Trophoblast cell (in vitro differentiated cells and primary cell): ENCODE data around the gene AARS2.

Source experiments
- DNase-seq, 2 donors: peaks; one replicate each; pipeline ENCODE4 v3.0.0-alpha.2; 2016
- H2AFZ ChIP-seq: 2 replicates; pipeline ENCODE4 v1.6.1; 2013; ENCODE audit warnings: low read length, moderate library complexity, mild to moderate bottlenecking; ENCODE audit not compliant: insufficient read depth, poor library complexity
- H2AK5ac ChIP-seq: 2 replicates; pipeline ENCODE4 v1.6.1; 2013; ENCODE audit warnings: mild to moderate bottlenecking, low read length
- H2BK120ac ChIP-seq: 2 replicates; pipeline ENCODE4 v1.6.1; 2013; ENCODE audit warnings: low read length, mild to moderate bottlenecking, moderate library complexity; ENCODE audit not compliant: insufficient read depth, poor library complexity
- H2BK12ac ChIP-seq: 2 replicates; pipeline ENCODE4 v1.6.1; 2013; ENCODE audit warnings: mild to moderate bottlenecking, low read length, moderate library complexity
- H2BK5ac ChIP-seq: 2 replicates; pipeline ENCODE4 v1.6.1; 2013; ENCODE audit warnings: low read length, low read depth, moderate library complexity, mild to moderate bottlenecking; ENCODE audit not compliant: poor library complexity
- H3K14ac ChIP-seq: 2 replicates; pipeline ENCODE4 v1.6.1; 2013; ENCODE audit warnings: mild to moderate bottlenecking, low read length
- H3K18ac ChIP-seq: 2 replicates; pipeline ENCODE4 v1.6.1; 2013; ENCODE audit warnings: mild to moderate bottlenecking, low read length
- H3K23ac ChIP-seq: 2 replicates; pipeline ENCODE4 v1.6.1; 2013; ENCODE audit warnings: low read length
- H3K27ac ChIP-seq: 2 replicates; pipeline ENCODE4 v1.5.1; 2013; ENCODE audit warnings: low read depth, mild to moderate bottlenecking, inconsistent platforms, low read length, moderate library complexity
- H3K27me3 ChIP-seq: 2 replicates; pipeline ENCODE4 v1.6.1; 2013; ENCODE audit warnings: inconsistent platforms, mild to moderate bottlenecking, low read length, moderate library complexity; ENCODE audit not compliant: insufficient read depth
- H3K36me3 ChIP-seq, 2 experiments: 1 replicate in 1 of 2; 2 replicates in 1 of 2; pipeline ENCODE4 v1.6.1; 2013; ENCODE audit warnings: low read length in 2 of 2, mild to moderate bottlenecking in 2 of 2, moderate library complexity in 1 of 2; ENCODE audit not compliant: insufficient read depth in 2 of 2, control insufficient read depth in 1 of 2
- H3K4ac ChIP-seq: 2 replicates; pipeline ENCODE4 v1.6.1; 2013; ENCODE audit warnings: low read depth, mild to moderate bottlenecking, low read length, moderate library complexity
- H3K4me1 ChIP-seq, 2 experiments: 1 replicate in 1 of 2; 2 replicates in 1 of 2; pipeline ENCODE4 v1.6.1; 2013; ENCODE audit warnings: low read length in 2 of 2, mild to moderate bottlenecking in 2 of 2, moderate library complexity in 1 of 2; ENCODE audit not compliant: insufficient read depth in 2 of 2, control insufficient read depth in 1 of 2
- H3K4me2 ChIP-seq: 2 replicates; pipeline ENCODE4 v1.6.1; 2013; ENCODE audit warnings: inconsistent platforms, mild to moderate bottlenecking, low read length, moderate library complexity
- H3K4me3 ChIP-seq: 2 replicates; pipeline ENCODE4 v1.5.1; 2013; ENCODE audit warnings: mild to moderate bottlenecking, low read depth, low read length, inconsistent platforms
- H3K79me1 ChIP-seq: one replicate; pipeline ENCODE4 v1.6.1; 2013; ENCODE audit warnings: low read length
- H3K79me2 ChIP-seq: 2 replicates; pipeline ENCODE4 v1.6.1; 2013; ENCODE audit warnings: low read length, mild to moderate bottlenecking; ENCODE audit not compliant: control insufficient read depth, insufficient read depth, poor library complexity
- H3K9ac ChIP-seq: 2 replicates; pipeline ENCODE4 v1.6.1; 2013; ENCODE audit warnings: mild to moderate bottlenecking, low read length
- H3K9me3 ChIP-seq: 2 replicates; pipeline ENCODE4 v1.6.1; 2013; ENCODE audit warnings: low read depth, mild to moderate bottlenecking, control low read depth, inconsistent platforms, low read length; ENCODE audit not compliant: insufficient read depth
- H4K12ac ChIP-seq: 2 replicates; pipeline ENCODE4 v1.6.1; 2013; ENCODE audit warnings: low read depth, mild to moderate bottlenecking, low read length, moderate library complexity
- H4K8ac ChIP-seq: 2 replicates; pipeline ENCODE4 v1.6.1; 2013; ENCODE audit warnings: low read depth, mild to moderate bottlenecking, low read length, moderate library complexity
- H4K91ac ChIP-seq: one replicate; pipeline ENCODE4 v1.6.1; 2013; ENCODE audit warnings: low read depth, mild to moderate bottlenecking, low read length, moderate library complexity
- WGBS: extraction: QIAGEN DNeasy Blood & Tissue Kit; methylation state at CpG from one replicate; pipeline ENCODE4 v1.1.7; 2013; ENCODE audit warnings: missing lambda C conversion rate; ENCODE audit not compliant: insufficient read length, insufficient coverage; ENCODE audit errors: extremely low coverage; 5-methylcytosine and 5-hydroxymethylcytosine counted together

AARS2 gene

DNA sequence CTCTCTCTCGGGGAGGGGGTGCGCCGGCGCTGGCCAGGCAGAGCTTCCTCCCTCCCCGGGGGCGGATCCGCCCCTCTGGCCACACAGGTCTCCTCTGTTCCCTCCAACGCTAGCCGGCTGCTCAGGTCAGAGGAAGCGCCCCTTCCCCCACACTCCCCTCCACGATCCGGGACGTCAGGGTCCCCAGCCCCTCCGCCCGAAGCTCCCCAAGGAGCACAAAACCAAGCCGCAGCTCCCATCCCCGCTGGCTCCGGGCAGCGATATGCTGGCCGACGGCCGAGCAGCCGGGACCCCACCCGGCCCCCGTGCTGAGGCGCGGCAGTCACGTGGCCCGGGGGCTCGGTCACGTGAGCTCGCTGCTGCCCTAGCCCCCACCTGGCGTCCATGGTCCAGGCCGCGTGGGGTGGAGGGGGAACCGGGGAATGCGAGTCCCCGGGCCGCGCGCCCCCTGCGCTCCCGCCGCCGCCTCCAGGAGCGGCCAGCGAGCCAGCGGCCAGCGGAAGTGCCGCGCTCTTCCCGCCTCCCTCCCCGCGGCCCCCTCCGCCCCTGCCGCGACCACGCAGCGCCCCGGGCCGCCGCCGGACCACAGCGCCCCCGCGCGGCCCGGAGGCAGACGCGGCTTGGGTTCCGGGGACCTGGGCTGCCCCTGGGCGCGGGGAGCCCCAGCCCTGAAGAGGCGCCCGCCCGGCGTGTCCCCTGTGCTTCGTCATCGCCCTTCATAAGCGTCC lies 56.0 kb downstream of the AARS2 start, which contains the start of gene SLC35B2:
Gene SLC35B2, minus strand, starts transcription at position 504 of the 728 bp plus-strand sequence. Its CDS starts 118 bp downstream, at position 386.
- Histone ChIP-seq H3K36me3 (peaks cover 47 to 56% of the 10 kb centered on the region in 2 experiments), H2BK5ac (peak within 1 kb of the TSS; percentile 83), H3K9ac (peak within 1 kb of the TSS; percentile 89), H3K27ac (peak within 1 kb of the TSS; percentile 84), H2BK12ac (peak within 1 kb of the TSS; percentile 20), H3K9me3 (no peaks in the 10 kb centered on the region), H3K4me3 (peak within 1 kb of the TSS; percentile 93), H3K23ac (no peak within 1 kb of the TSS), H3K4me2 (peak within 1 kb of the TSS; percentile 95), H4K8ac (peak within 1 kb of the TSS; percentile 75), H2AFZ (peak within 1 kb of the TSS; percentile 93), H3K27me3 (no peaks in the 10 kb centered on the region), H4K12ac (peak within 1 kb of the TSS; percentile 84), H3K4ac (peak within 1 kb of the TSS; percentile 63), H2AK5ac (peak within 1 kb of the TSS; percentile 84), H3K14ac (peak within 1 kb of the TSS; percentile 91), H3K79me2 (peaks cover 8% of the 10 kb centered on the region), H4K91ac (peak within 1 kb of the TSS; percentile 95), H2BK120ac (peak within 1 kb of the TSS; percentile 72), H3K18ac (peak within 1 kb of the TSS; percentile 95), H3K79me1 (peaks cover 9% of the 10 kb centered on the region), H3K4me1 (peaks cover 9% of the 10 kb centered on the region in 2 experiments)
- no CpG with 5 or more reads among the region's 80 CpGs for WGBS
- peak; percentile 35 to 65 for DNase-seq

DNA sequence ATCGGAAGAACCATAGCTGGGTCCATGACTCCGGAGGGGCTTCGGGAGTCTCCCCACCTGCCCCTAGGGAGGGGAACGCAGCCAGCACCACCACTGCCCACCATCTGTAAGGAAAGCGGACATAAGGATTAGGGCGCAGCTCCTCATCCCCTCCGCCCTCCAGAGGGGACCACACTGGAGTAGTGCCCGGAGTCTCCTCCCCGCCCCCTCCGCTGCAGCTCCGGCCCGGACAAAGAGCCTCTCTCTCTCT lies 56.4 kb downstream of the AARS2 start:
- Histone ChIP-seq H4K91ac (peak overlapping the region; percentile 95), H4K8ac (peak overlapping the region; percentile 75), H3K79me1 (peaks cover 9% of the 10 kb centered on the region), H3K23ac (no peak overlapping the region), H3K79me2 (peaks cover 8% of the 10 kb centered on the region), H3K36me3 (peaks cover 50 to 60% of the 10 kb centered on the region in 2 experiments), H2AK5ac (peak overlapping the region; percentile 84), H3K14ac (peak overlapping the region; percentile 91), H2BK5ac (peak overlapping the region; percentile 83), H3K27ac (peak overlapping the region; percentile 84), H3K4me2 (peak overlapping the region; percentile 95), H4K12ac (peak overlapping the region; percentile 84), H2BK12ac (no peak overlapping the region), H3K9me3 (no peaks in the 10 kb centered on the region), H3K4me1 (peaks cover 9% of the 10 kb centered on the region in 2 experiments), H2BK120ac (peak overlapping the region; percentile 72), H3K18ac (peak overlapping the region; percentile 95), H2AFZ (peak overlapping the region; percentile 12), H3K9ac (peak overlapping the region; percentile 89), H3K27me3 (no peaks in the 10 kb centered on the region), H3K4me3 (peak overlapping the region; percentile 93), H3K4ac (peak overlapping the region; percentile 63)
- WGBS = no CpG with 5 or more reads among the region's 12 CpGs
- DNase-seq = no peak

GRCh38 chr6:44255871-44256774 lies 57.0 kb downstream of the AARS2 start:
- Histone ChIP-seq H3K18ac (peak overlapping the region; percentile 95), H3K23ac (no peak overlapping the region), H4K91ac (peak overlapping the region; percentile 95), H3K4me1 (peaks cover 9% of the 10 kb centered on the region in 2 experiments), H2BK120ac (peak overlapping the region; percentile 72), H3K79me1 (peaks cover 9% of the 10 kb centered on the region), H4K12ac (peak overlapping the region; percentile 84), H2BK5ac (peak overlapping the region; percentile 83), H2AK5ac (peak overlapping the region; percentile 84), H3K9ac (peak overlapping the region; percentile 89), H3K79me2 (peaks cover 8% of the 10 kb centered on the region), H2AFZ (peak overlapping the region; percentile 12), H3K27ac (peak overlapping the region; percentile 84), H2BK12ac (no peak overlapping the region), H3K27me3 (no peaks in the 10 kb centered on the region), H3K4ac (peak overlapping the region; percentile 63), H3K4me2 (peak overlapping the region; percentile 95), H3K4me3 (peak overlapping the region; percentile 93), H3K9me3 (no peaks in the 10 kb centered on the region), H4K8ac (peak overlapping the region; percentile 75), H3K14ac (peak overlapping the region; percentile 91), H3K36me3 (peaks cover 50 to 60% of the 10 kb centered on the region in 2 experiments)
- WGBS = no CpG with 5 or more reads among the region's 15 CpGs
- DNase-seq = peak; percentile 47 to 60

- H4K91ac ChIP-seq = no peak overlapping the region
- peaks cover 9% of the 10 kb centered on the region for H3K79me1 ChIP-seq
- no peak overlapping the region for H3K4me3 ChIP-seq
- no peak overlapping the region for H2BK120ac ChIP-seq
- H3K9ac ChIP-seq = no peak overlapping the region
- no peak overlapping the region for H4K12ac ChIP-seq
- H3K14ac ChIP-seq = no peak overlapping the region
- H3K36me3 ChIP-seq = peaks cover 48 to 67% of the 10 kb centered on the region in 2 experiments
- H3K9me3 ChIP-seq = no peaks in the 10 kb centered on the region
- no peak overlapping the region for H3K18ac ChIP-seq
- H3K79me2 ChIP-seq = peaks cover 8% of the 10 kb centered on the region
- H2AFZ ChIP-seq = no peak overlapping the region
- no peak overlapping the region for H2BK5ac ChIP-seq
- H3K4ac ChIP-seq = no peak overlapping the region
- H3K27me3 ChIP-seq = no peaks in the 10 kb centered on the region
- peak; percentile 26 to 44 for DNase-seq
- H3K4me1 ChIP-seq = peaks cover 9% of the 10 kb centered on the region in 2 experiments
- H2BK12ac ChIP-seq = no peak overlapping the region
- no peak overlapping the region for H3K23ac ChIP-seq
- no CpG with 5 or more reads among the region's 16 CpGs for WGBS
- H4K8ac ChIP-seq = no peak overlapping the region
- H3K4me2 ChIP-seq = no peak overlapping the region
- H2AK5ac ChIP-seq = no peak overlapping the region
- no peak overlapping the region for H3K27ac ChIP-seq
These were observed 57.9 kb downstream of the AARS2 start for GRCh38 chr6:44255105-44255808.
